GM21528 (cell line): ENCODE results near the gene PIP5K1C.
"Not testable (repeated sequence)": the region's sequence is repeated elsewhere in the genome, so short reads cannot be mapped to it uniquely, and the experiment has no call there.

Source experiments
- ATAC-seq: cut with Tn5 transposase; IDR thresholded peaks from one replicate; pipeline ENCODE4 v1.9.1; 2021; ENCODE audit warnings: mild to moderate bottlenecking, moderate library complexity; ENCODE audit not compliant: unreplicated experiment, low FRiP score

PIP5K1C gene

GRCh38 chr19:3648037-3648905, 52.0 kb downstream of the PIP5K1C start:
- ATAC-seq, result no peak

- ATAC-seq, result not testable (repeated sequence)
These were observed 53.2 kb downstream of the PIP5K1C start for GRCh38 chr19:3647102-3647501.

- ATAC-seq, result no peak
These were observed 53.8 kb downstream of the PIP5K1C start for GRCh38 chr19:3646336-3647092.

GRCh38 chr19:3645726-3646125, 54.5 kb downstream of the PIP5K1C start:
- no peak for ATAC-seq

GRCh38 chr19:3645067-3645396, 55.2 kb downstream of the PIP5K1C start:
- ATAC-seq, result no peak

GRCh38 chr19:3644351-3645066, 55.8 kb downstream of the PIP5K1C start:
- no peak for ATAC-seq

GRCh38 chr19:3643674-3644313, 56.5 kb downstream of the PIP5K1C start:
- ATAC-seq, result no peak

GRCh38 chr19:3642987-3643673, 57.1 kb downstream of the PIP5K1C start:
- ATAC-seq, result no peak

GRCh38 chr19:3642296-3642695, 58.0 kb downstream of the PIP5K1C start:
- no peak for ATAC-seq

- no peak for ATAC-seq
These were observed 58.6 kb downstream of the PIP5K1C start for GRCh38 chr19:3641515-3642269.

- ATAC-seq, result no peak
These were observed 60.8 kb downstream of the PIP5K1C start for GRCh38 chr19:3639479-3639878.

GRCh38 chr19:3638208-3639193, 61.8 kb downstream of the PIP5K1C start:
- ATAC-seq, result no peak

GRCh38 chr19:3637621-3638020, 62.6 kb downstream of the PIP5K1C start:
- ATAC-seq, result no peak

- no peak for ATAC-seq
These were observed 63.3 kb downstream of the PIP5K1C start for GRCh38 chr19:3636962-3637361.

GRCh38 chr19:3636506-3636905, 63.8 kb downstream of the PIP5K1C start:
- no peak for ATAC-seq

- ATAC-seq, result no peak
These were observed 65.7 kb downstream of the PIP5K1C start for GRCh38 chr19:3634496-3635045.

GRCh38 chr19:3633559-3633988, 66.7 kb downstream of the PIP5K1C start:
- ATAC-seq, result no peak
